ENCODE data around the gene CDKAL1.

- TF ChIP-seq POLR2A (IDR thresholded peaks at IDR 0.05) (no peak), POLR2AphosphoS5 (IDR thresholded peaks at IDR 0.05) (no peak)
- TF ChIP-seq, protein P1, sequence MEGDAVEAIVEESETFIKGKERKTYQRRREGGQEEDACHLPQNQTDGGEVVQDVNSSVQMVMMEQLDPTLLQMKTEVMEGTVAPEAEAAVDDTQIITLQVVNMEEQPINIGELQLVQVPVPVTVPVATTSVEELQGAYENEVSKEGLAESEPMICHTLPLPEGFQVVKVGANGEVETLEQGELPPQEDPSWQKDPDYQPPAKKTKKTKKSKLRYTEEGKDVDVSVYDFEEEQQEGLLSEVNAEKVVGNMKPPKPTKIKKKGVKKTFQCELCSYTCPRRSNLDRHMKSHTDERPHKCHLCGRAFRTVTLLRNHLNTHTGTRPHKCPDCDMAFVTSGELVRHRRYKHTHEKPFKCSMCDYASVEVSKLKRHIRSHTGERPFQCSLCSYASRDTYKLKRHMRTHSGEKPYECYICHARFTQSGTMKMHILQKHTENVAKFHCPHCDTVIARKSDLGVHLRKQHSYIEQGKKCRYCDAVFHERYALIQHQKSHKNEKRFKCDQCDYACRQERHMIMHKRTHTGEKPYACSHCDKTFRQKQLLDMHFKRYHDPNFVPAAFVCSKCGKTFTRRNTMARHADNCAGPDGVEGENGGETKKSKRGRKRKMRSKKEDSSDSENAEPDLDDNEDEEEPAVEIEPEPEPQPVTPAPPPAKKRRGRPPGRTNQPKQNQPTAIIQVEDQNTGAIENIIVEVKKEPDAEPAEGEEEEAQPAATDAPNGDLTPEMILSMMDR (IDR thresholded peaks at IDR 0.05): no peak
Measured at GRCh38 chr6:20490591-20490990, 43.7 kb upstream of the CDKAL1 start.
